GM12874 (cell line): Measurements from ENCODE around the gene TCHH.

Source experiments
- TF ChIP-seq, protein P1 (sequence below): IDR thresholded peaks from 2 replicates; pipeline ENCODE4 v1.5.1; 2011; ENCODE audit warnings: low read depth, mild to moderate bottlenecking, control low read depth, low read length, moderate library complexity; ENCODE audit not compliant: insufficient read depth

Gene TCHH

DNA sequence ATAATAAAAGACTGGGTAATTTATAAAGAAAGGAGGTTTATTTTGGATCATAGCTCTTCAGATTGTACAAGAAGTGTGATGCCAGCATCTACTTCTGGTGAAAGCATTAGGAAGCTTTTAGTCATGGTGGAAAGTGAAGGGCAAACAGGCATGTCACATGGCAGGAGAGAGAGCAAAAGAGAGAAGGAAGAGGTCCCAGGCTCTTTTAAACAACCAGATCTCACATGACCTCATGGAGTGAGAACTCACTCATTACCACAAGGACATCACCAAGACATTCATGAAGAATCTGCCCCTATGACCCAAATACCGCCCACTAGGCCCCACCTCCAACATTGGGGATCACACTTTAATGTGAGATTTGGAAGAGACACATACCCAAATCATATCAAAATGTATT lies 33.7 kb upstream of the TCHH start:
- TF ChIP-seq, protein P1, sequence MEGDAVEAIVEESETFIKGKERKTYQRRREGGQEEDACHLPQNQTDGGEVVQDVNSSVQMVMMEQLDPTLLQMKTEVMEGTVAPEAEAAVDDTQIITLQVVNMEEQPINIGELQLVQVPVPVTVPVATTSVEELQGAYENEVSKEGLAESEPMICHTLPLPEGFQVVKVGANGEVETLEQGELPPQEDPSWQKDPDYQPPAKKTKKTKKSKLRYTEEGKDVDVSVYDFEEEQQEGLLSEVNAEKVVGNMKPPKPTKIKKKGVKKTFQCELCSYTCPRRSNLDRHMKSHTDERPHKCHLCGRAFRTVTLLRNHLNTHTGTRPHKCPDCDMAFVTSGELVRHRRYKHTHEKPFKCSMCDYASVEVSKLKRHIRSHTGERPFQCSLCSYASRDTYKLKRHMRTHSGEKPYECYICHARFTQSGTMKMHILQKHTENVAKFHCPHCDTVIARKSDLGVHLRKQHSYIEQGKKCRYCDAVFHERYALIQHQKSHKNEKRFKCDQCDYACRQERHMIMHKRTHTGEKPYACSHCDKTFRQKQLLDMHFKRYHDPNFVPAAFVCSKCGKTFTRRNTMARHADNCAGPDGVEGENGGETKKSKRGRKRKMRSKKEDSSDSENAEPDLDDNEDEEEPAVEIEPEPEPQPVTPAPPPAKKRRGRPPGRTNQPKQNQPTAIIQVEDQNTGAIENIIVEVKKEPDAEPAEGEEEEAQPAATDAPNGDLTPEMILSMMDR = no peak

DNA sequence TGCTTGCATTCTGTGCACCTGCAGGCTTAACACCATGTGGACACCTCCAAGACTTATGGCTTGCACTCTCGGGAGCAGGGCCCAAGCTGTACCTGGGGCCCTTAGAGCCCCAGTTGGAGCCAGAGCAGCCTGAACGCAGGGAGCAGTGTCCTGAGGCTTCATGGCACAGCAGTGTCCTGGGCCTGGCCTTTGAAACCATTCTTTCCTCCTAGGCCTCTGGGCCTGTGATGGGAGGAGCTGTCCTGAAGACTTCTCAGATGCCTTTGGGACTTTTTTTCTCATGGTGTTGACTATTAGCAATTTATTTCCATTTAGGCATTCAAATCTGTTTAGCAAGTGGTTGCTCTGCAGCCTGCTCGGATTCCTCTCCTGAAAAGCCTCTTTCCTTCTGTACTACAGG lies 32.8 kb upstream of the TCHH start:
- TF ChIP-seq, protein P1 = no peak

DNA sequence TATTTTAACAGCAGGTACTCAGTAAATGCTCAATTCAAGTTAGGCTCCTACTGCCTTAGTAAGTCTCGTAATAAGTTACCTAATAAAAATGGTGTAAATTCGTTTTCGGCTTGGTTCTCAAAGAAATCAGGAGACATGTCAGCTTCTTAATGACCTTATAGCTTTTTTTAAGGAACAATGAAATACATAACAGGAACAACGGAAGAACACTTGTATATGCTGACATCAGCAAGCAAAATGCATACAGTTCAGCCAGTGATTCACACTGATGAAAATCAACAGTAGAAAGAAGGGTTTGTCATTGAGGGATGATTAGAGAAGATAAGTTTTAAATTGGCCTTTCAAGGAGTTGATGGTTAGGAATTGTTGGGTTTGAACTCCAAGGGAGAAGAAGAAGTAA lies 30.5 kb upstream of the TCHH start:
- TF ChIP-seq, protein P1 = no peak

DNA sequence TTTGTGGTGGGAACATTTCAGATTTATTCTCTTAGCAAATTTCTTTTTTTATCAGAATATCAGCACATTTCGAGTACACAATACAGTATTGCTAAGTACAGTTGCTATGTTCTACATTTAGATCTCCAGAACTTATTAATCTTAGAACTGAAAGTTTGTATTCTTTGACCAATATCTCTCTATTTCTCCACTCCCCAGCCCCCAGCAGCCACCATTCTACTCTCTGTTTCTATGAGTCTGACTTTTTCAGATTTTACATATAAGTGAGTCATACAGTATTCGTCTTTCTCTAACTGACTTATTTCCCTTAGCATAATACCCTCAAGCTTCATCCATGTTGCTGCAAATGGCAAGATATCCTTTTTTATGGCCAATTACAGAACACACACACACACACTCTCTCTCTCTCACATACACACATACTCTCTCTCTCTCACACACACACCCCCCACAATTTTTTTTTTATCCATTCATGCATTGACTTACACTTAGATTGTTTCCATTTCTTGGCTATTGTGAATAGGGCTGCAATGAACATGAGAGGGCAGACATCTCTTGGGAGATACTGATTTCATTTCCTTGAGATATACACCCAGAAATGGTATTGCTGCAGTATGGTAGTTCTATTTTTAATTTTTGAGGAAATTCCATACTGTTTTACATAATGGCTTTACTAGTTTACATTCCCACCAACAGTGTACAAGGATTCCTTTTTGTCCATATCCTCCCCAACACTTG lies 28.1 kb upstream of the TCHH start:
- TF ChIP-seq, protein P1 = no peak

DNA sequence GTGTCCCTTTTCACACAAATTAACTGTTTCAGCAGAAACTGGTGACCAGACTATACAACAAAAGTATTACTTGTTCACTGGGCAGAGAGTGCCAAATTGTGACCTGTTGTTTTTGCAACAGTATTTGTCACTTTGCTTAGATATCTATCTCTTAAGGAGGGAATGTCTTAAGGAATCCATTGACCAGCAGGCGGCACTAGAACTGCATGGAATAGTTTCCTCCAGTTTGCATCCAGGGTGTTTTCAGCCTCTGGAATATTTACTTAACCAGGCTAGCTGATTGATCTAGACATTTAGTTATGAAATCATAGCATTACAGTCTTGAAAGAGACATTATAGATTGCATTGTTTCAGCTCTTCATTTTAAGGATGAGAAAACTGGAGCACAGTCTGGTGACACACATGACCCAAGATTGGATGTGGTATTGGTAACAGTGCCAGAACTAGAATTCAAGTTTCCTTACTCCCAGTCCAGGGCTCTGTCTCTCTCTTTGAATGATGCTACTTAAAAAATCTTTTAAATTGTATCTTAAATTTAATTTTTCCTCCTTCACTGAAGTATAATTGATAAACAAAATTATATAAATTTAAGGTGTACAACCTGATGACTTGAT lies 26.8 kb upstream of the TCHH start:
- TF ChIP-seq, protein P1 = peak; percentile 57

DNA sequence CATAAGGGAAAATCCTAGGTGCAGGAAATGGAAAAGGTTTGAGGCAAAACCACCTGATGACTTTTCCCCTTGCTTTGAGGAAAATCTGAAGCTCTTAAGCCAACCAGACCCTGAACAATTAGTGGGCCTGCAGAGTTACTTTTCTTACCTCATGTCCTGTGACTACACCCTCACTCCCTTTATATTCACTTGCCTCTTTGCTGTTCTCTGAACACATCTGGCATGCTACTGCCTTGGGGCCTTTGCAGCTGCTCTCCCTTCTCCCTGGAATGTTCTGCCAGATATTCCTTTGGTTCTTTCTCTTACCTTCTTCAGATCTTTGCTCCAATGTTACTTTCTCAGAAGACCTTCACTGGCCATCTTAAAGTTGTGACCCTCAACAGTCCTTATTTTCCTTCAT lies 22.0 kb upstream of the TCHH start:
- TF ChIP-seq, protein P1 = no peak

DNA sequence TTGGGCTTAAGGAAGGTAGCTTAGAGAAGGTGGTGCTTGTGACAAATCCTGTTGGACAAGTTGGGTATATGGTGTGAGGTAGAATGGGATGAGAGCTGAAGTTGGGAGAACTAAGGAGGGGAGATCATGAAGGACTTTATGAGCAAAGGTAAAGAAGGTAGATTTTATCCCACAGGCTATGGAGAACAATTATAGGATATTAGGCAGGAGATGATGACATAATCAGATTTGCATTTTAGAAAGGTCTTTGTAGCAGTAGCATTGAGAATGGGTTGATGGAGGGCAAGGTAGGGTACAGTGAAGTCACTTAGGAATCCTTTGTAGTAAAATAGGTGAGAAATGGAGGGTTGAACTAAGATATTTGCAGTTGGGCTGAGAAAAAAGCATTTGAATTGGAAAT lies 14.9 kb upstream of the TCHH start:
- TF ChIP-seq, protein P1 = no peak
